ACC112 (cell line): ENCODE data around the gene ZDHHC1.

ENCODE experiments used
- H2AFZ ChIP-seq: fragments of 200-600 bp; sonication (generic); one replicate; pipeline ENCODE4 v1.6.0; 2017; ENCODE audit warnings: antibody characterized with exemption, low read length; ENCODE audit not compliant: unreplicated experiment
- H3K27ac ChIP-seq: fragments of 200-600 bp; sonication (generic); 2 replicates; pipeline ENCODE4 v1.5.1; 2014; ENCODE audit warnings: low read depth, mild to moderate bottlenecking, antibody characterized with exemption, low read length, moderate library complexity
- H3K27me3 ChIP-seq: fragments of 200-600 bp; sonication (generic); 2 replicates; pipeline ENCODE4 v1.6.1; 2014; ENCODE audit warnings: mild to moderate bottlenecking, antibody characterized with exemption, low read length, moderate library complexity, mixed read lengths; ENCODE audit not compliant: insufficient read depth
- H3K36me3 ChIP-seq: fragments of 200-600 bp; sonication (generic); 2 replicates; pipeline ENCODE4 v1.6.1; 2016; ENCODE audit warnings: mild to moderate bottlenecking, antibody characterized with exemption, low read length, moderate library complexity, mixed read lengths; ENCODE audit not compliant: insufficient read depth
- H3K4me1 ChIP-seq: fragments of 200-600 bp; sonication (generic); one replicate; pipeline ENCODE4 v1.6.1; 2016; ENCODE audit warnings: low read length, mixed read lengths; ENCODE audit not compliant: insufficient read depth, unreplicated experiment, control insufficient read depth
- H3K4me3 ChIP-seq: fragments of 200-600 bp; sonication (generic); 2 replicates; pipeline ENCODE4 v1.5.1; 2014; ENCODE audit warnings: mild to moderate bottlenecking, low read depth, low read length
- H3K79me2 ChIP-seq: fragments of 200-600 bp; sonication (generic); one replicate; pipeline ENCODE4 v1.6.0; 2016; ENCODE audit warnings: low read length; ENCODE audit not compliant: control insufficient read depth, unreplicated experiment, insufficient read depth

The ZDHHC1 gene

DNA sequence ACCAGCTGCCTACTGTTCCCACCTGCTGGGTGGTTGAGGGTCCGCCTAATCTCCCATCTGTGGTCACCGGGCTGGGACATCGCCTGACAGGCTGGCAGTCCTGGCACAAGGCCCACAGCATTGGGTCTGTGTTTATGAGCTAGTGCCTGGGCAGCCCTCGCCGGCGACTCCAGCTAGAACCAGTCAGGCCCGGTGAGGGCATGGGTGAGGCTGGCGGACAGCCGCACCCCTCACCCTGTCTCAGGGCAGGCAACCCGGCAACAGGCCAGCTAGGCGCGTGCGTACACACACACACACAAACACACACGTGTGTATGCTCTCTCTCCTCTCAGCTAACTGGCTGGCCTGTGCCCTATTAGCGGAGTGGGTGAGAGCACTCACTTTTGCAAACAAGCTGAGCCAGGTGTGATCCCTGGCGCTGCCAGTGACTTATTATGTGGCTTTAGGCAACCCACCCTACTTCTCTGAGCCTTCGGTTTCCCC is 25.0 kb upstream of the ZDHHC1 start:
- no peak overlapping the region for H3K4me3 ChIP-seq
- no peak overlapping the region for H2AFZ ChIP-seq
- H3K36me3 ChIP-seq: 0 out of 2 replicates have a peak, but pooled peaks cover 4% of the 10 kb centered on the region
- no peak overlapping the region for H3K27ac ChIP-seq
- peaks cover 13% of the 10 kb centered on the region for H3K4me1 ChIP-seq
- no peaks in the 10 kb centered on the region for H3K27me3 ChIP-seq
- H3K79me2 ChIP-seq: no peaks in the 10 kb centered on the region

DNA sequence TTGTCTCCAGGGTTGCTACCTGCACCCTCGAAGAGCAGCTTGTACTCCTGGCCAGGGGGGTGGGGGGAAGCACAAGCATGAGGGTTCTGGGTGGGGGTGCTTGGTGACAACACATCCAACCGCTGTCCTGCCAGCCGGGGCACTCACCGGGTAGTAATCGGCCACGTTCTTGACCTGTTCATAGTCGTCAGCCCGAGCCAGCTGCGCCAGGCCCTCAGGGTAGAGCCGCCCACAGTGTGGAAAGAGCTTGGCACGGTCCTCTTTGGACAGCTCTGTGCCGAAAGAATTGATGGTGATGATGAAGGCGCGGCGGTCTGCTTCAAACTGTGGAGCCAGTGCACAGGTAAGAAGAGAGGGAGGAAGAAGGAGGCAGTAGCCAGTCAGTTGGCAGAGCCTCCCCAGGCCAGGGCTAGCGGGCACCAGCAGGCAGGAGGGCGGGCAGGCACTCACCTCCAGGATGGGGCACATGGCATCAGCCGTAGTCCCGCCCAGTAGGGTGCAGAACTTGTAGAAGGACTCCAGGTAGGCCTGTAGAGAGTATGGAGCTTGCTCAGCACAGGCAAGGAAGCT is 22.6 kb upstream of the ZDHHC1 start:
- H3K36me3 ChIP-seq: 0 out of 2 replicates have a peak, but pooled peaks cover 4% of the 10 kb centered on the region
- H3K79me2 ChIP-seq: no peaks in the 10 kb centered on the region

DNA sequence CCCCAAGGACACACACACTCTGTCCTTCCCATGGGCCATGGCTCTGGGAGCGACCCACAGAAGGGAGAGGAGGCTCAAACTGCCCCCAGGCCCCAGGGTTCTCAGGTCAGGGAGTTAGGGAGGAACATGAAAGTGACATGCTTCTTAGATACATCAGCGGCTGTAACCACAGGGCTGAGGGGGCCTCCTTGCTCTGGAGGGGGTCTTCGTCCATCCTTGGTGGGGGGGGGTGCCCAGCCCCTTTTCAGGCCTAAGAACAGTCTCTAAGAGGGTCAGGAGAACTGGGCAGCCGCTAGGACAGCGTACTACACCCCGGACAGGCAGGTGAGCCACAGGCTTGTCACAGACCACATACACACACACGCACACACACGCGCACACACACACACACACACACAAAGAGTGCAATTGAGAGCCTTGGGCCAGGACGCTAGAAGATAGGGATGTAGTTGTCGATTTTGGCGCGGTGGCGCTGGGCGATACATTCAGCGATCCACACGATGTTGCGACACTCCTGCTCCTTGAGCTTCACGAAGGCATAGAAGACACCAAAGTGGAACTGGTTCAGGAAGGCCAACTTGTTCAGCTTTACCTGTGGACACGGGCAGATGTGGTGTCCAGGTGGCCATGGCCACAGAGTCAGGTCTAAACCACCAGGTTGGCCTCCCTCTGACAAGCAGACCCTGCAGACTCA is 22.0 kb upstream of the ZDHHC1 start:
- no peaks in the 10 kb centered on the region for H3K79me2 ChIP-seq
- no peak overlapping the region for H3K4me3 ChIP-seq
- no peaks in the 10 kb centered on the region for H3K27me3 ChIP-seq
- H3K27ac ChIP-seq: no peak overlapping the region
- 0 out of 2 replicates have a peak, but pooled peaks cover 4% of the 10 kb centered on the region for H3K36me3 ChIP-seq
- no peak overlapping the region for H2AFZ ChIP-seq
- H3K4me1 ChIP-seq: no peaks in the 10 kb centered on the region

More for the DNA sequence above, 22.6 kb upstream of the ZDHHC1 start:
- no peaks in the 10 kb centered on the region for H3K4me1 ChIP-seq
- no peak overlapping the region for H2AFZ ChIP-seq
- no peak overlapping the region for H3K4me3 ChIP-seq
- no peak overlapping the region for H3K27ac ChIP-seq
- no peaks in the 10 kb centered on the region for H3K27me3 ChIP-seq

DNA sequence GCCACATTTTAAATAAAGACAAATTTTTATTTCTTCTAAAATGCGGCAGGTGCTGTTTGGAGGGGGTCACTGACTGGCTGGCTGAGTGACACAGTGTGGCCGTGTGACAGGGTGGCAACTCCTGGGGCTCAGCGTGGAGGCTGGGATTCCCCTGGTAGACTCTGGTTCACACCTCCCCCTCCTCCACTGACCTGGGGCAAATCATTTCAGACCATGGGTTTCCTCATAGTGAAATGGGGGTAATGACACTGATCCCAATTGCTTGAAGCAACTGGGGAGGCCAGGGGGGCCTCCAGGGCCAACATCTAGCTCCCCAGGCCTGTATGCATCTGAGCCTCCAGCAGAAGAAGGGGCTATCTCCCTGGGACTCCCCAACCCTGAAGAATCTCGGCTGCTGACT is 21.2 kb upstream of the ZDHHC1 start:
- Histone ChIP-seq H3K36me3 (0 out of 2 replicates have a peak, but pooled peaks cover 4% of the 10 kb centered on the region), H3K4me1 (no peaks in the 10 kb centered on the region), H3K27me3 (no peaks in the 10 kb centered on the region), H3K27ac (no peak overlapping the region), H2AFZ (no peak overlapping the region), H3K4me3 (no peak overlapping the region), H3K79me2 (no peaks in the 10 kb centered on the region)

DNA sequence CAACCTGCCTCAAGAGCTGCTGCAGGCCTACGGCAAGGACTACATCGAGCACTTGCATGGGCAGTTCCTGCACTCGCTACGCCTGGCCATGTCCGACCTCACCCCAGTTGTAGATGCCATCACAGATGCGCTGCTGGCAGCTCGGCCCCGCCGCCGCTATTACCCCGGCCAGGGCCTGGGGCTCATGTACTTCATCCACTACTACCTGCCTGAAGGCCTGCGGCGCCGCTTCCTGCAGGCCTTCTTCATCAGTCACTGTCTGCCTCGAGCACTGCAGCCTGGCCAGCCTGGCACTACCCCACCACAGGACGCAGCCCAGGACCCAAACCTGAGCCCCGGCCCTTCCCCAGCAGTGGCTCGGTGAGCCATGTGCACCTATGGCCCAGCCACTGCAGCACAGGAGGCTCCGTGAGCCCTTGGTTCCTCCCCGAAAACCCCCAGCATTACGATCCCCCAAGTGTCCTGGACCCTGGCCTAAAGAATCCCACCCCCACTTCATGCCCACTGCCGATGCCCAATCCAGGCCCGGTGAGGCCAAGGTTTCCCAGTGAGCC is 20.4 kb upstream of the ZDHHC1 start:
- Histone ChIP-seq H3K27ac (no peak overlapping the region), H3K4me1 (peaks cover 2% of the 10 kb centered on the region), H3K36me3 (0 out of 2 replicates have a peak, but pooled peaks cover 4% of the 10 kb centered on the region), H3K27me3 (no peaks in the 10 kb centered on the region), H3K79me2 (no peaks in the 10 kb centered on the region), H3K4me3 (no peak overlapping the region), H2AFZ (no peak overlapping the region)

DNA sequence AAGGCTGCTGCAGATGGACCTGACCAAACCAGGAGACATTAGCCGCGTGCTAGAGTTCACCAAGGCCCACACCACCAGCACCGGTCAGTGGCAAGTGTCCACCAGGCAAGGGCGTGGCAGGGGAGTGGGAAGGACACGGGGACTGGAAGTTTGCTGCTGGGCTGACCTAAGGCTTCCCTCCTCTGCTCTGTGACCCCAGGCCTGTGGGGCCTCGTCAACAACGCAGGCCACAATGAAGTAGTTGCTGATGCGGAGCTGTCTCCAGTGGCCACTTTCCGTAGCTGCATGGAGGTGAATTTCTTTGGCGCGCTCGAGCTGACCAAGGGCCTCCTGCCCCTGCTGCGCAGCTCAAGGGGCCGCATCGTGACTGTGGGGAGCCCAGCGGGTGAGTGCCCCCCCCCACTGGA is 19.5 kb upstream of the ZDHHC1 start:
- no peak overlapping the region for H2AFZ ChIP-seq
- H3K27me3 ChIP-seq: no peaks in the 10 kb centered on the region
- H3K4me3 ChIP-seq: no peak overlapping the region
- H3K36me3 ChIP-seq: 0 out of 2 replicates have a peak, but pooled peaks cover 4% of the 10 kb centered on the region
- H3K27ac ChIP-seq: no peak overlapping the region
- H3K79me2 ChIP-seq: no peaks in the 10 kb centered on the region
- H3K4me1 ChIP-seq: peaks cover 4% of the 10 kb centered on the region

DNA sequence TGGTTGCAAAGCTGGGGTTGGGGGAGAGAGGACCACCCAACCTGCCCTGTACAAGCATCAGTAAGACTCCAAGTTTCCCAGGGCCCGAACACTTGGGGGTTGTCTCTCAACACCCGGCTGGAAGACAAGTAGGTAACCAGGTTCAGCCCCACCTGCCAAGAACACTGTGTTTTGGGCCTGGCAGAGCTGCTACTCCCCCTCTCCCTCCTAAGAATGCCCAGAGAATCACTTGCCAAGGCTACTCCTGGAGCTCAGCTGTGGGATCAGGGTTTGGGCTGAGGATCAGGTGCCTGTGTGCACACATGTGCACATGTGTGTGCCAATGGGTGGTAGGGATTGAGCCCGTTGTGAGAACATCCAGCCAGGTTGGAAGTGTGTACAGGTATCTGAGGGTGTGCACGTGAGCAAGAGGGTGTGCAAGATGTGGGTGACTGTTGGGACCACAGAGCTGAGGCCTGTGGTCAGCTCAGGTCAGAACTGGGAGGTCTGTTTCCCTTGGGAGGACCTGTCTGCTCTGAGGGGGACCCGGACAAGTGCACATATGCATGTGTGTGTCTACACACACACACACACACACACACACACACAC is 16.9 kb upstream of the ZDHHC1 start:
- no peak overlapping the region for H2AFZ ChIP-seq
- 0 out of 2 replicates have a peak, but pooled peaks cover 2% of the 10 kb centered on the region for H3K36me3 ChIP-seq
- H3K27ac ChIP-seq: no peak overlapping the region
- H3K4me3 ChIP-seq: no peak overlapping the region
- H3K27me3 ChIP-seq: peaks cover 20% of the 10 kb centered on the region
- no peaks in the 10 kb centered on the region for H3K79me2 ChIP-seq
- peaks cover 4% of the 10 kb centered on the region for H3K4me1 ChIP-seq

DNA sequence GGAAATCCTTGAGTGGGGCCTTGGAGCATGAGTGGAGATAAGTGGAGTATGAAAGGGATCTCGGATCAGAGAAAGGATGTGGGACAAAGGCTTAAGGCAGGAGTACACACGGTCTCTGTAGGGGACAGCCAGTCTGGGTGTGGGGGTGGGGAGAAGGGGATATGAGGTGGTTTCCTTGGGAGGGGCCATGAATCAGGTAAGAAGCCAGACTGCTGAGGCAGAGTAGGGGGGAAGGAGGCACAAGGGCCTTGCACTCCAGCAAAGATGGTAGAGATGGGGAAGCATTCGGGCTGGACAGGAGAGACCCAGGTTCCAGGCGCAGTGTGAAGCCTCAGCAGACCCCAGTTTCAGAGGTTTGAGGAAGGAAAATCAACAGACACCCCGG is 16.2 kb upstream of the ZDHHC1 start:
- Histone ChIP-seq H3K4me3 (no peak overlapping the region), H3K36me3 (no peaks in the 10 kb centered on the region), H3K4me1 (peaks cover 4% of the 10 kb centered on the region), H3K27me3 (peaks cover 20% of the 10 kb centered on the region), H3K27ac (no peak overlapping the region), H3K79me2 (no peaks in the 10 kb centered on the region), H2AFZ (no peak overlapping the region)

DNA sequence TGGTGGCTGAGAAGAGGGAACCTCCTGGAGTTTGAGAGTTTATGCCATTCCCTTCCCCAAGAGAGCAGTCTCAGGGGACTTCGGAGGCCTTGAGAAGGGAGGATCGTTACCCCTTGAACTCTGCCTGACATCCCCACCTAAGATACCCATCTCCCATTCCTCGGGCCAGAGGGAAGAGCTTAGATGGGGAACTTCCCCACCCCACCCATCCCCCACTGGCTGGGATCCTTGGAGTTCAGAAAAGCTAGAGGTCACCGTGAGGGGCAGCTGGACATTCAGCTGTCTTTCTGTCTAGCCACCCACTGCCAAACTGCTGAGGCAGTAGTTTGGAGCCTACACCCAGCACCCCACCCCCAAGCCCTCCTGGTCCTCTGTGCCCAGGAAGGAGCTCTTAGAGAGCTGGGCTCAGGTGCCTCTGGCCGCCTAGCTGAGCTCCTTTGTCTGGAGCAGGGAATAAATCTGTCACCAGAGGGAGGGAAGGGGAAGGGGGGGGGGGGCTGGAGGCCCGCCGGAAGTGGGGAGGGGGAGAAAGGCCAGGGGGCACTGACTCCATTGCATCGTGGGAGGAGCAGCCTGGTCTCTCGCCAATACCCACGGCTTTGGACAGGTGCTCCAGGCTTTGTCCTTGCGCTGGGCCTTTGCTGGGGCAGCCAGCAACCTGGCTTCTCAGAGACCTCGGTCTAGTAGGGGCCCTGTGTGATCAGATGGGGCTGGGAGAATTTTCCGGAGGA is 15.7 kb upstream of the ZDHHC1 start:
- peak overlapping the region; percentile 75 for H3K4me3 ChIP-seq

More for the DNA sequence above, 15.7 kb upstream of the ZDHHC1 start:
- no peak overlapping the region for H3K27ac ChIP-seq
- no peak overlapping the region for H2AFZ ChIP-seq
- no peaks in the 10 kb centered on the region for H3K79me2 ChIP-seq
- H3K27me3 ChIP-seq: peaks cover 20% of the 10 kb centered on the region
- H3K4me1 ChIP-seq: peaks cover 4% of the 10 kb centered on the region
- H3K36me3 ChIP-seq: no peaks in the 10 kb centered on the region
